Activated CD4-positive, alpha-beta T cell treated with anti-CD3 and anti-CD28 coated beads, Interleukin-10, Interleukin-2, amounts not matched to agents 100 ng/mL and 50 ng/mL, durations not matched to agents 16 hours and 8 hours (primary cell): ENCODE data around the gene SLC35F6.
"Not testable (repeated sequence)": the region's sequence is repeated elsewhere in the genome, so short reads cannot be mapped to it uniquely, and the experiment has no call there.

Experiments
- DNase-seq: peaks from one replicate; pipeline ENCODE4 v3.0.0-alpha.2; 2020

Gene SLC35F6

GRCh38 chr2:26786207-26787028 is 22.3 kb downstream of the SLC35F6 start:
- peak; percentile 47 for DNase-seq

GRCh38 chr2:26792720-26793119 is 28.6 kb downstream of the SLC35F6 start:
- DNase-seq: no peak

GRCh38 chr2:26793518-26793917 is 29.4 kb downstream of the SLC35F6 start:
- DNase-seq: no peak

GRCh38 chr2:26795135-26795534 is 31.1 kb downstream of the SLC35F6 start:
- DNase-seq: not testable (repeated sequence)

GRCh38 chr2:26801328-26801727 is 37.2 kb downstream of the SLC35F6 start:
- no peak for DNase-seq

- no peak for DNase-seq
Observed at GRCh38 chr2:26801796-26802195, 37.7 kb downstream of the SLC35F6 start.

GRCh38 chr2:26805241-26805676 is 41.2 kb downstream of the SLC35F6 start:
- no peak for DNase-seq

- DNase-seq: no peak
Observed at GRCh38 chr2:26807788-26808460, 43.8 kb downstream of the SLC35F6 start.

GRCh38 chr2:26809211-26809610 is 45.1 kb downstream of the SLC35F6 start:
- DNase-seq: no peak

- DNase-seq: no peak
Observed at GRCh38 chr2:26809876-26810577, 45.9 kb downstream of the SLC35F6 start.

GRCh38 chr2:26811261-26811660 is 47.2 kb downstream of the SLC35F6 start:
- DNase-seq: no peak

- DNase-seq: no peak
Observed at GRCh38 chr2:26811791-26812694, 48.0 kb downstream of the SLC35F6 start.

- DNase-seq: no peak
Observed at GRCh38 chr2:26812731-26813130, 48.6 kb downstream of the SLC35F6 start.

- not testable (repeated sequence) for DNase-seq
Observed at GRCh38 chr2:26814072-26814765, 50.1 kb downstream of the SLC35F6 start.

- DNase-seq: no peak
Observed at GRCh38 chr2:26816893-26817292, 52.8 kb downstream of the SLC35F6 start.

GRCh38 chr2:26818255-26818654 is 54.2 kb downstream of the SLC35F6 start:
- DNase-seq: no peak

- no peak for DNase-seq
Observed at GRCh38 chr2:26818972-26819371, 54.9 kb downstream of the SLC35F6 start.

- no peak for DNase-seq
Observed at GRCh38 chr2:26820932-26821331, 56.8 kb downstream of the SLC35F6 start.

- no peak for DNase-seq
Observed at GRCh38 chr2:26822877-26823276, 58.8 kb downstream of the SLC35F6 start.
